Body of pancreas (tissue), 4 donors: ENCODE results near the gene LAMA2. TPM values are rescaled to one million over a fixed set of nuclear protein-coding genes. Genes with fewer than 3 reads are reported as not detected.

Experiments
- ATAC-seq: fragments of 150-250 bp; one replicate; pipeline ENCODE4 v1.9.1; 2016
- DNase-seq, 4 donors: peaks; one replicate each; pipeline ENCODE4 v3.0.0-alpha.2; 2019
- H3K27ac ChIP-seq, 4 donors: fragments of 200-600 bp; sonication (generic); 1 replicate in 3 of 4; 2 replicates in 1 of 4; pipeline versions ENCODE4 v1.5.1 to v1.6.1; 2016 to 2019; ENCODE audit warnings: mild to moderate bottlenecking in 1 of 4, mixed read lengths in 1 of 4, moderate library complexity in 1 of 4
- H3K27me3 ChIP-seq, 2 donors: fragments of 200-600 bp; sonication (generic); one replicate each; pipeline ENCODE4 v1.6.0; 2016; ENCODE audit warnings: mild to moderate bottlenecking in 1 of 2
- H3K36me3 ChIP-seq, 2 donors: fragments of 200-600 bp; sonication (generic); replicated peaks in 1 of 2; 2 replicates each; pipeline ENCODE4 v1.5.1; 2016; ENCODE audit warnings: low read depth in 2 of 2; ENCODE audit not compliant: insufficient read depth in 1 of 2
- H3K4me1 ChIP-seq: fragments of 200-600 bp; sonication (generic); one replicate; pipeline ENCODE4 v1.6.0; 2016
- H3K4me3 ChIP-seq, 2 donors: fragments of 200-600 bp; sonication (generic); 1 replicate in 1 of 2; 2 replicates in 1 of 2; pipeline ENCODE4 v1.5.1; 2016 to 2019
- H3K9me3 ChIP-seq, 3 donors: fragments of 200-600 bp; sonication (generic); 1 replicate in 2 of 3; 2 replicates in 1 of 3; pipeline ENCODE4 v1.5.1; 2016
- POLR2A ChIP-seq, 3 donors: fragments of 450-650 bp; IDR thresholded peaks; one replicate each; pipeline ENCODE4 v1.6.1; 2016; ENCODE audit warnings: antibody characterized with exemption in 3 of 3, mild to moderate bottlenecking in 2 of 3
- WGBS, 2 donors: methylation state at CpG; one replicate each; pipeline ENCODE4 v1.1.5; 2017; 5-methylcytosine and 5-hydroxymethylcytosine counted together
- intact Hi-C: fragments of 100-400 bp; cut with DNase I; formaldehyde crosslinking; loops from one replicate; pipeline ENCODE4 v1.15.1; 2023
- total RNA-seq, 2 donors: library from RNA; depleted of rRNA; stranded (reverse); fragments of >200 nt; gene quantifications; one replicate each; pipeline ENCODE4 v1.1.0, GENCODE V29; 2016
- TF ChIP-seq, protein P1 (sequence below), 7 experiments: fragments of 450-650 bp in 4 of 7; fragments of 200-600 bp in 3 of 7; sonication (generic) in 3 of 7; IDR thresholded peaks; one replicate each; pipeline ENCODE4 v1.5.1; 2016 to 2019; ENCODE audit warnings: antibody characterized with exemption in 7 of 7

LAMA2 gene
- total RNA-seq, 2 donors from 2014 or later, result 43.3 to 54.7 TPM

DNA sequence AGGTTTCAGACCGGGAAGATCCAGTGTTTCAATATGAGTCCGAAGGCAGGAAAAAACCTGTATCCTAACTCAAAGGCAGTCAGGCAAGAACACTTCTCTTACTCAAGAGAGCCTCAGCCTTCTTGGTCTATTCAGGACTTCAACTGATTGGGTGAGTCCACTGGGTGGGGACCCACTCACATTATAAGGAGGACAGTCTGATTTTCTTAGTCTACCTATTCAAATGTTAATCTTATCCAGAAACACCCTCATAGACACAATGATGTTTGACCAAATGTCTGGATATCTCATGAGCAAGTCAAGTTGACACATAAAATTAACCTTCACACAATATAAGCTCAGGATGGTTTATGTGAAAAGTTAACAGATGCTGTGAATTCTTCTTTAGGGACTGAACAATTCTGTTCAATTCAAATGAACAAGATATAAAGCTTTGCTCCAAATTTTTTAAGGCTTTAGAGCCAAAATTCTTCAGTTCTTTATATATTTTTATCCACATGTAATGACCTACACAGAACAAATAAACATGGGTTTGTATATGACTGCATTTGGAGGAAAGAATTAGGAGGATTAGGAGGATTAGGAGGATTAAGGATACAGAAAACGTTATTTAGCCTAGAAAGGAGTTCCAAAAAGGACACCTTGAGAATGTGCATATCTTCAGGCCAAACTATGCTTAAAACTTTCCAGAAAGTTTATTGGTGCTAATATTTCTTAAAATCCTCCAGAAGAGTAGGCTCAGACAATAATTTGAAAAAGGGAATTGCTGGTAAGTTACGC lies 35.3 kb upstream of the LAMA2 start:
- Histone ChIP-seq H3K4me1 (no peaks in the 10 kb centered on the region), H3K9me3 (no peaks in the 10 kb centered on the region), H3K4me3 (no peak overlapping the region), H3K36me3 (no peaks in the 10 kb centered on the region), H3K27ac (no peak overlapping the region), H3K27me3 (no peaks in the 10 kb centered on the region)
- TF ChIP-seq, protein P1, sequence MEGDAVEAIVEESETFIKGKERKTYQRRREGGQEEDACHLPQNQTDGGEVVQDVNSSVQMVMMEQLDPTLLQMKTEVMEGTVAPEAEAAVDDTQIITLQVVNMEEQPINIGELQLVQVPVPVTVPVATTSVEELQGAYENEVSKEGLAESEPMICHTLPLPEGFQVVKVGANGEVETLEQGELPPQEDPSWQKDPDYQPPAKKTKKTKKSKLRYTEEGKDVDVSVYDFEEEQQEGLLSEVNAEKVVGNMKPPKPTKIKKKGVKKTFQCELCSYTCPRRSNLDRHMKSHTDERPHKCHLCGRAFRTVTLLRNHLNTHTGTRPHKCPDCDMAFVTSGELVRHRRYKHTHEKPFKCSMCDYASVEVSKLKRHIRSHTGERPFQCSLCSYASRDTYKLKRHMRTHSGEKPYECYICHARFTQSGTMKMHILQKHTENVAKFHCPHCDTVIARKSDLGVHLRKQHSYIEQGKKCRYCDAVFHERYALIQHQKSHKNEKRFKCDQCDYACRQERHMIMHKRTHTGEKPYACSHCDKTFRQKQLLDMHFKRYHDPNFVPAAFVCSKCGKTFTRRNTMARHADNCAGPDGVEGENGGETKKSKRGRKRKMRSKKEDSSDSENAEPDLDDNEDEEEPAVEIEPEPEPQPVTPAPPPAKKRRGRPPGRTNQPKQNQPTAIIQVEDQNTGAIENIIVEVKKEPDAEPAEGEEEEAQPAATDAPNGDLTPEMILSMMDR (IDR thresholded peaks at IDR 0.05), result no peak
- no peak for TF ChIP-seq POLR2A (IDR thresholded peaks at IDR 0.05)
- 51 to 62% methylated on average over 4 of the region's 4 CpGs for WGBS, 2 donors
- no peak for ATAC-seq
- intact Hi-C loops, result no loop called here
- no peak for DNase-seq

DNA sequence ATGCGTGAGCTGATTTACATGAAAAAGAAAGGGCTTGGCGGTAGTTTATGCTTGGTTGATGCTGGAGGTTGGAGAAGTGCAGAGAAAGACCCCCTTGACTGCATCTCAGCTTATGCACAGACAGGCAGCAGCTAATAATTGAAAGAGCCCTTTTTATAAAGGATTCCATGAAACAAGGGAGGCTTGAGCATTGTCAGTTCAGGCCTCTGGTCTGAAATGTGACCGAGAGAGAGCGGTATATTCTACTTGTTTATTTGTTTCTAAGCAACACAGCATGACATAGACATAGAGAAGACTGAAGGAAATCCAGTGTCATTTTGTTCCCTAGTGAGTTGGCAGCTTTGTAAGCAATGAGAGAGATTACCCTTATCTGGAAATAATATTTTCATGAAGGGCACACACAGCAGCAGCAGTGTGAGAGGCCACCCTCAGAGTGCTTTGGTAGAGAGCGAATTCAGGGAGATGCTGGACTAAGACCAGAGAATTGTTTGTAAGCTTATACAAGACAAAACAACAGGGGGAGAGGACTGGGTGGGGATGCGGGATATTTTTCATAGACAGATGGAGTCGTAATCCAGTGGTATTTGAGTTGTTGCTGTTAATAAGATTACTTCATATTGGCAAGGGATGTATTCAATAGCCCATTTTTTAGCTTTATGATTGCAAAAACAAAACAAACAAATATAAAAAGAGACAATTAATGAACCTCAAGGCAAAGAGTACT lies 34.6 kb upstream of the LAMA2 start:
- Histone ChIP-seq H3K27ac (no peak overlapping the region), H3K4me3 (no peak overlapping the region), H3K4me1 (no peaks in the 10 kb centered on the region), H3K27me3 (no peaks in the 10 kb centered on the region), H3K9me3 (no peaks in the 10 kb centered on the region), H3K36me3 (no peaks in the 10 kb centered on the region)
- TF ChIP-seq POLR2A (IDR thresholded peaks at IDR 0.05), result no peak
- TF ChIP-seq, protein P1 (IDR thresholded peaks at IDR 0.05), result no peak
- intact Hi-C loops, result no loop called here
- DNase-seq (no peak), ATAC-seq (no peak)
- 68 to 71% methylated on average over 7 of the region's 7 CpGs for WGBS, 2 donors

DNA sequence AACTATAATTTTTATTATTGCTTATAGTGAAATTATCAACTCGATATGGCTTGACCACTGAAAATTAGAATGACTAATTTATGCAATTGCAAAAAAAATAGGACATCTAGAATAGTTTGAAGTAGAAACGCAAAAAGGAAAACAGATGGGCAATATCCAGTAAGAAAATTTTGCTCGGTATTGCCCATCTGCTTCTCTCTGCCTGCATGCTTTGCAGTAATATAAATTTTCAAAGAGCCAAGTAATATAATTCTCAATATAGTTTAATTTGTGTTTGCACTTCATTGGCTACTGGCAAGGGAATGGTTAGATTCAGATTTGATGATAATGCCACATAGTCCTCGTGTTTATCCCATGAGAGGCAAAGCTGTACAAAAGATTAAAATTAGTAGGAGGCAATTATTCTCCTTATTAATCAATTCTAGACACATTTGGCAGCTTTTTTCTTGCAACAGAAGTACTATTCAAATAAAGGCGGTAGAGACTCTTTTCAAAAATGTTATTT lies 27.3 kb upstream of the LAMA2 start:
- TF ChIP-seq, protein P1 (IDR thresholded peaks at IDR 0.05), result no peak
- TF ChIP-seq POLR2A (IDR thresholded peaks at IDR 0.05), result no peak
- H3K4me1 ChIP-seq, result no peaks in the 10 kb centered on the region
- no peaks in the 10 kb centered on the region for H3K27me3 ChIP-seq
- H3K36me3 ChIP-seq, result no peaks in the 10 kb centered on the region
- WGBS, 2 donors, result 49 to 54% methylated on average over 5 of the region's 5 CpGs
- no peak overlapping the region for H3K4me3 ChIP-seq
- DNase-seq, result no peak
- no peak for ATAC-seq
- intact Hi-C loops, result no loop called here
- H3K9me3 ChIP-seq, result no peaks in the 10 kb centered on the region
- no peak overlapping the region for H3K27ac ChIP-seq

DNA sequence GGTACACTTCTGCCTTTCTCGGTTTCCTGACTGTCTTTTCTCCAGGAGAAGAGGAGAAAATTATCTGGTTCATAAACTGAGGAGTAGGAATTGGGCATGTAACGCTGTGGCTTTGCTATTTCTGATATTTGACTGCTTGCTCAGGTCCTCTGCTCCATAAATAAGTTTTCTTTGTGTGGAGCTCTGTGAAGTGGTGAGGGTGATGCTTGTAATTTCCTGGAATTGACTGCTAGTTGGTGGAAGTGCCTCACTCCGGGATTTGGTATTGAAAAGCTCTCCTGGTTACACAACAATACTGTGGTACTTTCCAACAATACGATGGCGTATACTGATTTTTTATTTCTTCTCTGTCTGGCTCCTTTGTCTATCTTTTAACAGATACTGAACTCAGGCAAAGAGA lies 25.1 kb upstream of the LAMA2 start:
- intact Hi-C loops, result no loop called here
- H3K27ac ChIP-seq, result no peak overlapping the region
- no peaks in the 10 kb centered on the region for H3K27me3 ChIP-seq
- ATAC-seq (no peak), DNase-seq (no peak)
- H3K4me3 ChIP-seq, result no peak overlapping the region
- 62 to 79% methylated on average over 5 of the region's 5 CpGs for WGBS, 2 donors
- H3K4me1 ChIP-seq, result no peaks in the 10 kb centered on the region
- TF ChIP-seq POLR2A (IDR thresholded peaks at IDR 0.05), result no peak
- TF ChIP-seq, protein P1 (IDR thresholded peaks at IDR 0.05), result no peak
- no peaks in the 10 kb centered on the region for H3K36me3 ChIP-seq
- H3K9me3 ChIP-seq, result no peaks in the 10 kb centered on the region
